T47D (cell line): ENCODE results near the gene PREPL.
A peak's percentile ranks its signal among the peaks of the same experiment; 100 is the strongest.

ENCODE experiments used
- DNase-seq, 2 experiments: peaks; one replicate each; pipeline versions ENCODE4 v3.0.0 to v3.0.0-alpha.2; 2011 to 2012; ENCODE audit warnings: low read depth in 1 of 2, low spot score in 1 of 2
- JUND ChIP-seq: IDR thresholded peaks from 2 replicates; pipeline ENCODE4 v1.6.1; 2012; ENCODE audit warnings: low read depth
- in situ Hi-C: cut with HindIII; loops from 2 replicates; pipeline ENCODE4 v1.10.0; 2016; ENCODE audit warnings: low sequenced_read_pairs, low pct_unique_long_range_greater_than_20kb

PREPL gene

GRCh38 chr2:44283116-44283666 is 78.1 kb downstream of the PREPL start:
- DNase-seq: no peak
- no peak for TF ChIP-seq JUND
- in situ Hi-C loops: no loop called here

GRCh38 chr2:44280869-44281268 is 80.4 kb downstream of the PREPL start:
- in situ Hi-C loops: no loop called here
- no peak for TF ChIP-seq JUND
- no peak for DNase-seq

- in situ Hi-C loops: no loop called here
Observed at GRCh38 chr2:44277541-44277940, 83.8 kb downstream of the PREPL start.

GRCh38 chr2:44275927-44276303 is 85.4 kb downstream of the PREPL start:
- in situ Hi-C loops: no loop called here
- no peak for TF ChIP-seq JUND
- no peak for DNase-seq

More at GRCh38 chr2:44277541-44277940, 83.8 kb downstream of the PREPL start:
- no peak for DNase-seq
- no peak for TF ChIP-seq JUND

GRCh38 chr2:44273596-44273995 is 87.7 kb downstream of the PREPL start:
- no peak for DNase-seq
- in situ Hi-C loops: no loop called here
- TF ChIP-seq JUND: no peak

- in situ Hi-C loops: no loop called here
- no peak for DNase-seq
- no peak for TF ChIP-seq JUND
Observed at GRCh38 chr2:44273076-44273475, 88.2 kb downstream of the PREPL start.

GRCh38 chr2:44271296-44271695 is 90.0 kb downstream of the PREPL start:
- TF ChIP-seq JUND: no peak
- DNase-seq: no peak
- in situ Hi-C loops: no loop called here

- in situ Hi-C loops: no loop called here
- no peak for TF ChIP-seq JUND
Observed at GRCh38 chr2:44269831-44270230, 91.5 kb downstream of the PREPL start.

GRCh38 chr2:44267796-44268648 is 93.3 kb downstream of the PREPL start:
- DNase-seq: no peak
- in situ Hi-C loops: no loop called here
- TF ChIP-seq JUND: no peak

More at GRCh38 chr2:44269831-44270230, 91.5 kb downstream of the PREPL start:
- peak in 1 of 2 experiments; percentile 50 for DNase-seq
